NCI-H1105 (cell line): ENCODE results near the gene CD99L2.

ENCODE experiments used
- DNase-seq: peaks from one replicate; lab custom pipeline; 2025; lab: John Stamatoyannopoulos, UW

Gene CD99L2

GRCh38 chrX:150792949-150793527 lies 105.4 kb downstream of the CD99L2 start:
- DNase-seq, result no peak

- DNase-seq, result no peak
These were observed 108.4 kb downstream of the CD99L2 start for GRCh38 chrX:150790021-150790420.

GRCh38 chrX:150781677-150782076 lies 116.8 kb downstream of the CD99L2 start:
- DNase-seq, result no peak

- DNase-seq, result no peak
These were observed 119.1 kb downstream of the CD99L2 start for GRCh38 chrX:150779385-150779784.

- no peak for DNase-seq
These were observed 121.0 kb downstream of the CD99L2 start for GRCh38 chrX:150777328-150777992.

- no peak for DNase-seq
These were observed 122.7 kb downstream of the CD99L2 start for GRCh38 chrX:150775569-150776350.

GRCh38 chrX:150774798-150775568 lies 123.5 kb downstream of the CD99L2 start:
- no peak for DNase-seq

- DNase-seq, result no peak
These were observed 124.8 kb downstream of the CD99L2 start for GRCh38 chrX:150773634-150774033.

- no peak for DNase-seq
These were observed 125.4 kb downstream of the CD99L2 start for GRCh38 chrX:150773117-150773516.

- DNase-seq, result peak; percentile 71
These were observed 126.1 kb downstream of the CD99L2 start for GRCh38 chrX:150772150-150772970.

- DNase-seq, result no peak
These were observed 127.4 kb downstream of the CD99L2 start for GRCh38 chrX:150771116-150771515.

- DNase-seq, result no peak
These were observed 127.8 kb downstream of the CD99L2 start for GRCh38 chrX:150770623-150771022.

- DNase-seq, result no peak
These were observed 129.1 kb downstream of the CD99L2 start for GRCh38 chrX:150769408-150769807.

- DNase-seq, result no peak
These were observed 129.8 kb downstream of the CD99L2 start for GRCh38 chrX:150768580-150769190.

- no peak for DNase-seq
These were observed 130.4 kb downstream of the CD99L2 start for GRCh38 chrX:150768132-150768485.

GRCh38 chrX:150767475-150768131 lies 130.9 kb downstream of the CD99L2 start:
- no peak for DNase-seq

GRCh38 chrX:150767045-150767395 lies 131.4 kb downstream of the CD99L2 start:
- no peak for DNase-seq

GRCh38 chrX:150766351-150767044 lies 132.0 kb downstream of the CD99L2 start:
- DNase-seq, result no peak

- no peak for DNase-seq
These were observed 132.6 kb downstream of the CD99L2 start for GRCh38 chrX:150765782-150766350.

- no peak for DNase-seq
These were observed 133.2 kb downstream of the CD99L2 start for GRCh38 chrX:150765237-150765636.
